ENCODE results near the gene DHRS1. TPM values are rescaled to one million over a fixed set of nuclear protein-coding genes. Genes with fewer than 3 reads are reported as not detected.

Gene DHRS1
- total and polyA plus RNA-seq, 9 of the 15 experiments (the other 6 are each of a cell fraction or from before 2014, with no cell fraction given), result 7.3 to 33.6 (median 13.3) TPM

DNA sequence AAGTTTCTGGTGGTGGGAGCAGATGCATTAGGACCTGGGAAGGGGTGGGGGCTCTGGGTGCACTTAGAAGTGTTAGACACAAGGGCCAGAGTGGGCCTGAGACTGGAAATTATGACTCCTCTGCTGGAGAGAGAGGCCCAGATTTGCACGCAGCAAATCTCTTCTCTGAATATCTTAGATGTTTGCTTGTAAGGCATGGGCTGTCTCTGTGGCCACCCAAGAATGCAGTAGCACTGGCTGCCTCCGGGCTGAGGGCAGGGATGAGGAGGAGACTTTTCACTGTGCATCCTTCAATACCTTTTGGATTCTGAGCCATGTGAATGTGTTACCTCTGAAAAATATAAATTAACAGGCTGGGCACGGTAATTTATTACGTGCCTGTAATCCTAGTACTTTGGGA lies 14.2 kb downstream of the DHRS1 start:
- in situ Hi-C loops (cut with MboI), result no loop called here
- FAIRE-seq (no peak), DNase-seq (ENCODE audit: extremely low read depth in 1 of 4, low spot score in 3 of 4) (no peak), ATAC-seq (no peak)
- no peak overlapping the region for H3K4me3 ChIP-seq
- H3K36me3 ChIP-seq (ENCODE audit: control insufficient read depth, insufficient read depth, low read length), result peaks cover 11% of the 10 kb centered on the region; the same call in 1 of the 3 replicates
- ChIA-PET CTCF (ENCODE audit: low intra/inter-chr PET ratio) (no interaction called here), POLR2A (interaction anchor here (0.6 kb wide), 1 partner anchor 10 kb away, joined by 3 read pairs; no protein-coding TSS in a partner anchor)
- intact Hi-C loops (cut with micrococcal nuclease), result no loop called here
- WGBS (ENCODE audit: insufficient coverage, low coverage, missing lambda C conversion rate), result 23% methylated on average over 3 of the region's 4 CpGs
- no peaks in the 10 kb centered on the region for H3K79me2 ChIP-seq (ENCODE audit: control insufficient read depth, insufficient read depth, low read length)
- H3K9me1 ChIP-seq (ENCODE audit: control insufficient read depth, insufficient read depth, low read length), result no peaks in the 10 kb centered on the region
- no peak overlapping the region for H2AFZ ChIP-seq (ENCODE audit: low read depth, low read length)
- TF ChIP-seq ZNF316 (IDR thresholded peaks at IDR 0.05), result no peak
- no peak for TF ChIP-seq MAFG (tag; conservative IDR thresholded peaks at IDR 0.05)
- TF ChIP-seq BRD9 (IDR thresholded peaks at IDR 0.05; ENCODE audit: low read depth, partially characterized antibody), result no peak
- no peak for TF ChIP-seq HMG20B (CRISPR knock-in tag; IDR thresholded peaks at IDR 0.05)
- TF ChIP-seq, protein P1, sequence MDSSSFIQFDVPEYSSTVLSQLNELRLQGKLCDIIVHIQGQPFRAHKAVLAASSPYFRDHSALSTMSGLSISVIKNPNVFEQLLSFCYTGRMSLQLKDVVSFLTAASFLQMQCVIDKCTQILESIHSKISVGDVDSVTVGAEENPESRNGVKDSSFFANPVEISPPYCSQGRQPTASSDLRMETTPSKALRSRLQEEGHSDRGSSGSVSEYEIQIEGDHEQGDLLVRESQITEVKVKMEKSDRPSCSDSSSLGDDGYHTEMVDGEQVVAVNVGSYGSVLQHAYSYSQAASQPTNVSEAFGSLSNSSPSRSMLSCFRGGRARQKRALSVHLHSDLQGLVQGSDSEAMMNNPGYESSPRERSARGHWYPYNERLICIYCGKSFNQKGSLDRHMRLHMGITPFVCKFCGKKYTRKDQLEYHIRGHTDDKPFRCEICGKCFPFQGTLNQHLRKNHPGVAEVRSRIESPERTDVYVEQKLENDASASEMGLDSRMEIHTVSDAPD (CRISPR knock-in tag; IDR thresholded peaks at IDR 0.05), result no peak
- no peak for TF ChIP-seq CSDE1 (IDR thresholded peaks at IDR 0.05)
- no peak for TF ChIP-seq STAT5A (IDR thresholded peaks at IDR 0.05; ENCODE audit: borderline replicate concordance, low read length)
- TF ChIP-seq ZNF23 (CRISPR knock-in tag; IDR thresholded peaks at IDR 0.05), result no peak
- TF ChIP-seq ZNF408 (CRISPR knock-in tag; IDR thresholded peaks at IDR 0.05; ENCODE audit: low read depth), result no peak
- no peak for TF ChIP-seq ZNF79 (CRISPR knock-in tag; IDR thresholded peaks at IDR 0.05; ENCODE audit: low read depth)
- TF ChIP-seq KLF13 (tag; IDR thresholded peaks at IDR 0.05; ENCODE audit: borderline replicate concordance, low read depth), result no peak
- TF ChIP-seq, protein P2, sequence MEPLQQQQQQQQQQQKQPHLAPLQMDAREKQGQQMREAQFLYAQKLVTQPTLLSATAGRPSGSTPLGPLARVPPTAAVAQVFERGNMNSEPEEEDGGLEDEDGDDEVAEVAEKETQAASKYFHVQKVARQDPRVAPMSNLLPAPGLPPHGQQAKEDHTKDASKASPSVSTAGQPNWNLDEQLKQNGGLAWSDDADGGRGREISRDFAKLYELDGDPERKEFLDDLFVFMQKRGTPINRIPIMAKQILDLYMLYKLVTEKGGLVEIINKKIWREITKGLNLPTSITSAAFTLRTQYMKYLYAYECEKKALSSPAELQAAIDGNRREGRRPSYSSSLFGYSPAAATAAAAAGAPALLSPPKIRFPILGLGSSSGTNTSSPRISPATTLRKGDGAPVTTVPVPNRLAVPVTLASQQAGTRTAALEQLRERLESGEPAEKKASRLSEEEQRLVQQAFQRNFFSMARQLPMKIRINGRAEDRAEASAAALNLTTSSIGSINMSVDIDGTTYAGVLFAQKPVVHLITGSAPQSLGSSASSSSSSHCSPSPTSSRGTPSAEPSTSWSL (CRISPR knock-in tag; IDR thresholded peaks at IDR 0.05; ENCODE audit: borderline replicate concordance), result no peak
- TF ChIP-seq KLF10 (CRISPR knock-in tag; IDR thresholded peaks at IDR 0.05), result no peak
- H4K20me1 ChIP-seq (replicated peaks; ENCODE audit: control insufficient read depth, insufficient read depth, low read length), result no peaks in the 10 kb centered on the region
- H3K27ac ChIP-seq (ENCODE audit: extremely low read depth, low read depth, low read length), result no peak overlapping the region
- H3K4me1 ChIP-seq (replicated peaks in 1 of 2; ENCODE audit: control insufficient read depth in 2 of 2, insufficient read depth in 2 of 2, low read length in 2 of 2), result no peaks in the 10 kb centered on the region; a peak in 1 of 5 replicates
- no peaks in the 10 kb centered on the region for H3K27me3 ChIP-seq (ENCODE audit: control insufficient read depth in 2 of 2, insufficient read depth in 2 of 2, low read length in 2 of 2)
- H3K9me3 ChIP-seq (replicated peaks; ENCODE audit: control insufficient read depth, insufficient read depth, low read depth, low read length), result no peaks in the 10 kb centered on the region
- no peak overlapping the region for H3K4me2 ChIP-seq (ENCODE audit: insufficient read depth, low read length)
- H3K9ac ChIP-seq (ENCODE audit: insufficient read depth in 1 of 2, low read depth in 2 of 2, low read length in 2 of 2), result no peak overlapping the region
- no TSS peak for BruUV-seq (replicated peaks)

Data from K562 (cell line).